ENCODE results near the gene TRA2A.

Gene TRA2A

GRCh38 chr7:23469150-23469960 is 62.4 kb downstream of the TRA2A start:
- no peak for DNase-seq

GRCh38 chr7:23468526-23469149 is 63.1 kb downstream of the TRA2A start:
- no peak for DNase-seq

GRCh38 chr7:23467806-23468525 is 63.8 kb downstream of the TRA2A start:
- no peak for DNase-seq

- no peak for DNase-seq
Observed at GRCh38 chr7:23467291-23467805, 64.4 kb downstream of the TRA2A start.

- DNase-seq: no peak
Observed at GRCh38 chr7:23462846-23463245, 68.9 kb downstream of the TRA2A start.

GRCh38 chr7:23458044-23458443 is 73.7 kb downstream of the TRA2A start:
- no peak for DNase-seq

- no peak for DNase-seq
Observed at GRCh38 chr7:23456093-23456492, 75.7 kb downstream of the TRA2A start.

GRCh38 chr7:23454881-23455526 is 76.8 kb downstream of the TRA2A start:
- DNase-seq: no peak

Measured in kidney glomerular epithelial cell (primary cell).